GDM1 (cell line): ENCODE results near the gene PSMB7.

Experiments used
- DNase-seq: peaks from one replicate; lab custom pipeline; 2025; lab: John Stamatoyannopoulos, UW

Gene PSMB7

DNA sequence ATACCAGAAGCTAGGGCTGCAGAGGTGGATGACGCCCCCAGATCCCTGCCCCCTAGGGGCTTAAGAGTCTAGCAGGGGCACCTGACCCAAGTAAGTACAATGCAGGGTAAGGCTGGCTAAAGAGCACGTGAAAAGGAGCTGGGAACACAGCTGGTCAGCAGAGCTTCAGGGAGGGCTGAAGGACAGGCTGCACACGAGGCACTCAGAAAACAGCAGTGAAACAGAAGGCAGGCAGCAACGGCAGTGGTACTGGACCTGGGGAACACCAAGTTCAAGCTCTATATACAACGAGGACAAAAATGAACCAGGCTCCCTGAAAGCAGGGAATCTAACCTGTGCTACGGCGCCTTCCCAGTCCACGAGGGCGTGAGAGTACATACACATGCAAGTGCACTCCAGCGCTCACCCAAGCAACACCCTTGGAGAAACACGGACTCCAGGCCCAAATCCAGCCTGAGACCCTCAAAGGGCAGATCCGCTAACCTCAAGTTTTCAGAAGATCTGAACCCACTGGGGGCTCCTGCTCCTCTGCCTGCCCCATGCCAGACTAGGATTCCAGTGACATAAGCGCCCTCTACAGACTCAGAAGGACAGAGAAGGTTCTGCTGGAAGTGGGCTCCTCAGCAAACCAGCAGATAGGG lies 57.4 kb downstream of the PSMB7 start:
- DNase-seq, result no peak

DNA sequence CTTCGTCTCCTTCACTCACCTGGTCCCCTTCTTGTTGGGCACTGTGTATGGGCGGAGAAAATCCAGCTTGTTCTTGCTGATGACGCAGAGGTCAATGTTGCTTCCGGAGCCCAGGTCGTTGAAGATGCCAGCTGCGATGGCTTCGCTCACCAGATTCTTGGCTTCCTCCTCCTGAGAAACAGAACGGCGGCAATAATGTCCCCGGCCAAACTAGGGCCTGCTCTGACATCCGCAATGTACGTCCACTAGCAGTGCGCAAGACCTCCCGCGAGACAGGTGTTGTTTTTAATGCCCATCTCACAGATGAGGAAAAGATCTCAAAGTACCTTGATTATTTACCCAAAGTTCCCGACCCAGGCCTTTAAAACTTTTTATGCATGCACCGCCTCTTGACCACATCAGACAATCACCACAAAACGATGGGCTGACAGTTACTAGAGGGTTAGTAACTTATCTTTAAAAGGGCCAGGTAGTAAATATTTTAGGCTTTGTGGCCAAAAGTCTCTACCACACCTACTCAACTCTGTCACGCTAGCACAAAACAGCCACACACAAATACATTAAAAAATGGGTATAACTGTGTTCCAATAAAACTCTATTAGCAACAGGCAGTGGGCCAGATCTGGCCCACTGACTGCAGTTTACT lies 58.4 kb downstream of the PSMB7 start:
- no peak for DNase-seq

DNA sequence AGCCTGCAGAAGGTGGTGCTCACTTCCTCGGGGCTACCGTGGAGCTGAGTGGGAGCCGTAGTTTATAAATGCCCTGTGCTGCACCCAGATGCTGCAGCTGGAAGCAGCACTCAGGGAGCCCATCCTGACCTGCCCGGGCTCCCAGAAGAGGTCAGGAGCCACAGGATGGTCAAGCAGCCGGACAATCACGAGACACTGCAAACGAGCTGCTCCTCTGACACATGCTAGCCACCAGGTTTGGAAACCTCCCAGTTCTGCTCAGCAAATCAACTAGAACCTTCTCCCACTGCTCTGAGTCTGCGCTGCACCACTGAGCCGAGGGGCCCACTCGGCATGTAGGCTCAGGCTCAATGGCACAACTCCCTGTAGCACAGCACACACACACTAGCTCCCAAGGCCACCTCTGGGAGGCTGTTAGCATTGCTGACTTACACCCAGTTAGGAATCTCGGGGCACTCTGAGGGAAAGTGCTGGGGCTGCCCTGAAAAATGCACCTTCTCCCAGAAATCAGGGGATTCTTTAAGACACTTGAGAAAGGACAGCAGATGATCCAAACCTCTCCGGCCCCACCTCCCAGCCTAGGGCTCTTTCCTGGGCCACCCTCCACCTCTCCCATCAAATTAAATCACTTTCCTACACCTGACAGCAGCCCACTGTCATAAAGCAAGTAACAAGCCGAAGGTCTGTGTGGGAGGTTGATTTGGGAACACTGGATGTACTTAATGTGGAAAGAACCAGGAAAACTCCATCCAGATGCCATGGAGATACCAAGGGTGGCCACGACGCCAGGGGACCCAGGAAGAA lies 59.1 kb downstream of the PSMB7 start:
- no peak for DNase-seq

DNA sequence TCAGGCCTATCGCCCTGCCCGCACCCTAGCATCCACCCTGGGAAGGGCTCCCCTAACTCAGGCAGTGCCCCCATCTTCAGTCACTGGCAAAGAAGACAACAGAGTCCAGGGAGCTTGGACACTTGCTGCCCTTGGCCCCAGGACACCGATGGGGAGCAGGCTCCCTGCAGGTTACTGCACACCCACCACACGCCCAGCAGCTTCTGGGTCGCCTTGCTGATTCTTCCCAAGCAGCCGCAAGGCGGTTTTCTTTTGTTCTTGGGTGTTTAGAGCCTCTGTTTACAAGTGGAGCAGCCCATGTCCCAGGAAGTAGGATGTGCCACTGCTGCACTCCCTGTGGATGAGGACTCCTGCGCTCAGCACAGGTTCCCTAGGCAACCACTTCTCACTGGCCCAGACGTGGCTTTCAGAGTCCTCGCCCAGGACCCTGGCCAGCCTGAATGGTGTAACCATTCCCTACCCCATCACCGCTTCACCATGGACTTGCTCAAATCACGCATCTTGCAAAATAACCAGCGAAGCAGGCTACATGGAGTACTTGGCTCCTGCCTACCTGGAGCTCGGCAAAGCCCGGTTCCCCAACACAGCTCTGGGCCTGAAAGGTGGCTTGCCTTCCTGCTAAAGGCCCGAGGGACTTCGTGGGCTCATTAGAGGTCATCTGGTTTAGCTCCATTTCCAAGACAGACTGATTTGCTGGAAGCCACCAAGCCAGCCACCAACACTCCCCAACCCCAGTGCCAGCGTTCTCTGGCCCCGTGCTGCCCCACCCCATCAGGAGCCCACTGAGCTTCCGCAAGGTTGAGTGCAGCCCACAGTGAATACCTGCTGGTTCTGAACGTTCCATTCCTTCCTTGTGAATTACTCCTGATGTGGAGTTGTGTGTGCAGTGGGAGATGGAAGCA lies 60.0 kb downstream of the PSMB7 start:
- DNase-seq, result no peak

DNA sequence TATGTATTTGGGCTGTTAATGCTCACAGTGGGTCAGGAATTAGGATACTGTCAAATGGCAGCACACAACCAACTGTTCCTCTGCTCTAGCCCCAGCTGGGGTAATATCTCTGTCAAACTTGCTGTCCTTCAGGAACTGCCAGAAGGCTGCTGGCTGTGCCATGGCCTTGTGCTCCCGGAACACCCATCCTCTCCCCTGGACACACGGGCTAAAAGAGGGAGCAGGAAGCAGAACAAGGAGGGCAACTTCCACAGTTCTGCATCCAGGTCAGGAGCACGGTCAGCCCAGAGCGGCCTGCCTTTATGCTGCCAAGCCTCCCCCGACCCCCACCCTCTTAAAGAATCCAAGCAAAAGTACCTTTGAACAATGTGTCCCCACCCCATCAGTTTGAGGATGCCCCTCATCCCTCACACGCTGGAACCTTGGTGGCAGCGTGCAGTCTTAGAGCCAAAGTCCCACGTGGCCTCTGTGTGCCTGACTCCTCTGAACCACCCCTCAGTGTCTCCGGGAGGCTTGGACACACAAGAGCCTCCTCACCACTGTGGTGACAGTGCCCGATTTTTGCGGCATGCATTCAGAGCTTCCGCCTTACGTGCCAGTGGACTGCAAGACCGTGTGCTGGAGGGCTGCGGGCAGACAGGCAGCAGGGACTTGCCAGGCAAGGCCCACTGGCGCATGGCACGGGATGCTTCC lies 60.8 kb downstream of the PSMB7 start:
- no peak for DNase-seq

DNA sequence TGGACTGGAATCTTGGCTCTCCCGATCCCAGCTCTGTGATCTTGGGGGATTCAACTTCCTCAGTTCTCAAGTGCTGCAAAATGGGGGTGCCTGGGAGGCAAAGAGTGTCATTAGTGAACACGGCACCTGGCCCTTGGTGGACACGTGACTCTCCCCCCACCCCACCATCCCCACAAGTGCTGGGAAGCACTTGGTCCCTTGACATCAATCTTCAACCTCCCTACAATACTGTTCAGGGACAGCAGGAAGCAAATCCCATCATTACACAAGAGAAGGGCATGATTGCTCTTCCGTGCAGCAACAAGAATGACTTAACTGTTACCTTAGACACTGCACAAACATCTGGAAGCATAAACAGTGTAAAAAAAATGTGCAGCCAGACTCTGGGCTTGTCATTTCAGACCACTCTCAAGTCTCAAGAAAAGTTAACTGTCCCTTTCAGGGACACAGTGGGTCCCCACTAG lies 61.4 kb downstream of the PSMB7 start:
- no peak for DNase-seq

DNA sequence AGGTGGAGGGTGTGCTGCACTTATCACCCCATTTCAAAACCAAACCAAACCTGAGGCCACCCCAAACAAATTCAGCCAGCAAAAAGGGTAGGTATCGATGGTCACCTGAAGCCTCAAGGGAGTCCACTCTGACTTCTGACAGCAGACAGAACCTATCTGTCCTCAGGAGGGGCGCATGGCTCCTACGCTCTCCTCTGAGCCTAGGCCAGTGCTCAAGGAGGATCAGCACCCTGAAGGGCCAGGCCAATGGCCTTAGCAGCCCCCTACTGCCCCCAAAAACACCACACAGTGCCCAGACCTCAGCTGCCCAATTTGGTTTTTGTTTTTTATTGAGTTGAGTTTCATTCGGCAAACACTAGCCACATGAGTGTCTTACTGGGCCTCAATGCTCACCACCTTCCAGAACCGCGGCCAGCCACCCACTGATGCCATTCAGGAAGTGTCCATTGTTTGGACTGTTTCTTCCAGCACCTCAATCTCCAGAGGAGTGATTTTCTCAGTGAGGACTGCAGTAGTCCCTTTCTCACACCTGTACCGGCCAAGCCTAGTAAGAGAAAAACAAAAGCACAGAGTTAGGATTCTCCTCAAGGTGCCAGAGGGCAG lies 62.0 kb downstream of the PSMB7 start:
- no peak for DNase-seq

DNA sequence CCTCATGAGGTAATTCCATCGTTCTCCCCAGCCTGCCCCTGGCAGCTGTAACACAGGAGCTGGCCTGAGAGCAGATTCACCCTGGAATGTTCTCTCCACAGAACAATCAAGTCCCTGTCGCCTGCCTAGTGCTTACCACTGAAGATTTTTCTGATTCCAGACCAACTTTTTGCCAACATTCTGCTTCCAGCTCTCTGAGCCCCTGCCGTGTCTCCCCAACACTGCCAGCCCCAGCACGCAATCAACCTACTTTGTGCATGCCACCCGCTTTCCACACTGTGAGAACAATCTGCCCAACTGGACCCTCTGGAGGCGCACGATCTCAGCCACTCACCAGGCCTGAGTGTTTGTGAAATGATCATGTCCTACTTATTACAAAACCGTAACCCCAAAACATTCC lies 62.6 kb downstream of the PSMB7 start:
- no peak for DNase-seq

DNA sequence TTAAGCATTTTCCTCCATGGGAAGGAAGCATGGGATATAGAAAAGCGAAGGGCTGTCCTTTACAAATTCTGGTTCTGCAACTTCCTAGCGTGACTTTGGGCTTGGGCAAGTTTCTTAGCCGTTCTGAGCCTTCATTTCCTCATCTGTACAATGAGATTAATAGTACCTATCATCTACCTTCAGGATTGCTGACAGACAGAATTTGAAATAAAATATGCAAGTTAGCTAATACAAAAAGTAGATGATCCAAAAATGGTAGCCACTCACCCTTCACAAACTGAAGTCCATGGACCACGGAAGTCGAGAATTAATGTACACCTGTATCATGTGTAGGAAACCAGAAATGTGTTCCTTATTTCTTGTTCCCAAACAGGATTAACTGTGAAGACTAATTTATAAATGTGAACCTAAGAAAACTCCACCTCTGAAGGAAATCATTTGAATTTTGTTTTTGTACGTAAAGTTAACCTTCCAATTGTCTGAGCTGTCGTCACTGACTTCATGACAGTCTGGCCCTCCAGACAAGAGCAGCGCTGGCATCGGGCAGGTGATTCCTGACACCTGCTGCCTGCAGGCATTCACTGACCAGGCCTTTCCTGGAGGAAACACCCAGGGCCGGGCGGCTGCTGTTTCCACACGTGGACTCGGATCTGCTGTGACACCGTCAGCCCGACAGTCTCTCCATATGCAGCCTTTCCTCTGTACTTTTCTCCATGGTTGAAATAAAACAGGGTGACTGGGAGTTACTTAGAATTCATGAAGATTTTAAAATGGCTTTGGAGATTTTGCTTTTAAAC lies 63.4 kb downstream of the PSMB7 start:
- DNase-seq, result no peak

DNA sequence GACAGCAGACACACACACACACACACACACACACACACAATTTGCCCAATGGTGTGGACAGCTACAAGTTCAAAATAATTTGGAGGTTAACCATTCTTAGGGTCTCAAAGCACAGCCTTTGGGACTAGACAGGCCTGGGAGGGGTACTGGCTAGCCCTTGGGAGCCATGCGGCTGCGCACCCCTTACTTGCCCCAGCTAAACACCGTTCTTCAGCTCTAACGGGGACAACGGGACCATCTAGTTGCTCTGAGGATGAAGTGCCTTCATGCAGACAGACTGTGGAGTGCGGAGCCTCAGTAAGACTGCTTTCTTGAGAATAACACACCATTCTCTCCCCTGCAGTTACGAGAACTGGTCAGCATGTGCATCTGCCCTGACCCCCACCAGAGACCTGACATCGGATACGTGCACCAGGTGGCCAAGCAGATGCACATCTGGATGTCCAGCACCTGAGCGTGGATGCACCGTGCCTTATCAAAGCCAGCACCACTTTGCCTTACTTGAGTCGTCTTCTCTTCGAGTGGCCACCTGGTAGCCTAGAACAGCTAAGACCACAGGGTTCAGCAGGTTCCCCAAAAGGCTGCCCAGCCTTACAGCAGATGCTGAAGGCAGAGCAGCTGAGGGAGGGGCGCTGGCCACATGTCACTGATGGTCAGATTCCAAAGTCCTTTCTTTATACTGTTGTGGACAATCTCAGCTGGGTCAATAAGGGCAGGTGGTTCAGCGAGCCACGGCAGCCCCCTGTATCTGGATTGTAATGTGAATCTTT lies 64.6 kb downstream of the PSMB7 start:
- DNase-seq, result no peak

DNA sequence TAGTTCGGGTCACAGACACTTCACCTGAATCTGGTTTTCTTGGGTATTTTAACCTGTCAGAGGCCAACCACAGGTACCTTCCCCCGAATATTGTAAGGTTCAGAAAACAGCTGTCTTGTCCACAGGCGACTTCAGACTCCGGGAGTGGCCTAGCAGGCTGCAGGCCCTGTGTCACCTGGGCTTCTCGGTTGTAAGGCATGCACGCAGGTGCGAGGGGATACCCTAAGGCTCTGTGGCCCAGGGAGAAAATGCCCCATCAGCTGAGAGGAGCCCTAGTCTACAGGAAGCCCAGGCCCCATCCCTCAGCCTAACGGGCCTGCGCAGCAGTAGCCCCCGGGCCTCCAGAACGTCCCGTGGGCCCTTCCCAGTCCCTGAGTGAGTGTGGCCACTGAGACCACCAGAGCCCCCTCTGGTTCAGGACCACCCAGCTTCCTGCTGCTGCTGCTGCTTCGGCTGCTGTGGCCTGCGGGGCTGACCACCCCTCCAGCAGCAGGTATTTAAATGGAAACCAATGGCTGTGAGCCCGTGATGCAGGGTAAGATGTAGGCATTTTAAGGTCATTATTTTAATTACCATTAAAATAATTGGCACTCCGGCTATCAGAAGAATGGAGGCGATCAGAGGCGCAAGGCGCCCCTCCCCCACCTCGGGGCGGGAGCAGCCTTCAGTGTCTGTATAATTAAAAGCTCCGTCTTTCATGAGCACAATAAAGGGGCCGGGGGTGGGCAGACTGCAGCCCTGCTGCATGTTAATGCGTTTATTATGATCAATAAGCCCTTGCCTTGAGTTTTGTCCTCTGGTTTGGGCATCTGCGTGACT lies 65.4 kb downstream of the PSMB7 start:
- DNase-seq, result no peak

DNA sequence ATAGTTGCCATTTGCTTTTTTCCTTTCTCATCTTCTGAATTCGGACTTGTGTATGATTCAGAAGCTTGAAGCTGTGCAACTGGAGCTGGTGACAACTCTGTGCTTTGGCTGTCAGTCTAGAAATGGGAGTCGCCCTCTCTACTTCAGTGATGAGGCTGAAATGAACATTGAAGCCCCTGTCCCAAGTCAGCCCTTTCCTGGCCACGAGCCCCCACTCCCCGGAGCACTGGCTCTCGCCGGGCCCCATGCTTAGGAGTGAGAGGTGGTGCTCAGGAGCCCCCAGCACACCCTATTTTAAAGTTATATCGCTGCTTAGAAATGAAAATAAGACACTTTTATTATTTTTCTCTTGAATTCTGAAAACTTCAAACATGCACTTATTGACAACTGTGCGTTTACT lies 66.0 kb downstream of the PSMB7 start:
- DNase-seq, result no peak

DNA sequence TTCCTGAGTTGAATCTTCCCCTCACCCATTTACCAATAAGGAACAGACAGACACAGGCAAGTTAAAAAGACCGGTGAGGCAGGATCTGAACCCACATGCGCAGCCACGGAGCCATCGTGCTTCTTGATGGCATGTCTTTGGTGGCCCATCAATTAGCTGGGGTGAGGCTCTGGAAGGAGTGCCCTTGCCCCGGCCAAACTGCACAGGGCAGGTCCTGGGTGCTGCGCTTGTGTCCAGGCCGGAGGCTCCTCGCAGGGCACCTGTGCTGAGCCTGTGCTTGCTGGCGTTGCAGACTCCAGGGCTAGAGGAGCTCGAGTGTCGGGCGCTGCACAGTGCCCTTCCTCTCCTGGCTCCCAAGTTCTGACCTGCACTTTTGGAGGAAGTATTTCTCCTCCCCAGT lies 66.4 kb downstream of the PSMB7 start:
- no peak for DNase-seq

DNA sequence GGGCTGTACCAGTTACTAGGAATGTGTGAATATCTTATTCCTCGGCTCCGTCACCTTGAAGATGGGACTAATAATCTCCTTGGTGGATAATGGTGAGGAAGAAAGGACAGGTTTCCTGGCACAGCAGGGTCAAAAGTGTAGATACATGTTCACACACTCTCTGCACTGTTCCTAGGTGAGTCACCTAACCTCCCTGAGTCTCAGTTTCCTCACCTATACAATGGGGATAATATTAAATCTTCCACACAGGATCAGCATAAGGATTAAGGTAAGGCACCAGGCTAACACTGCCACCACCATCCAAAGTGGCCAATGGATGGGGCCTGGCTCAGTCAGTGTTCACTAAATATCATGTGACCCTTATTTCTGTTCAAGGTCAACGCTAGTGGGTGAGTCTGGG lies 66.9 kb downstream of the PSMB7 start:
- no peak for DNase-seq

DNA sequence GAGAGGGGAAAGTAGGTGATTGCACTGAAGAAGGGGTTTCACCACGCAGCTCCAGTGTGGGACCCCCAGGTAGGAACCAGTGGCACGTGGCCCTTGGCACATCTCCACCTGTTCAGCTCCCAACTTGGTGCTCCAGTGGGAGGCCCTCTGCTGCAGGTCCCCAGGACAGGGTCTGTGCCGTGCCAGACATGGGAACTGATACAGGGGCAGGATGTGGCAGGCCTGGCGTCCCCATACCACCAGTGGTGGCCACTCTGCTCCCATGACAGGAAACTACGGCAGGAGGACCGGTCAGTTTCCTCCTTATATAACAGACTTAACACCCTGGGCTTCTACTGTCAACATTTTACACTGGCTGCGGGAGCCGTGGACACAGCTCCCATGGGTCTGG lies 67.3 kb downstream of the PSMB7 start:
- DNase-seq, result no peak

DNA sequence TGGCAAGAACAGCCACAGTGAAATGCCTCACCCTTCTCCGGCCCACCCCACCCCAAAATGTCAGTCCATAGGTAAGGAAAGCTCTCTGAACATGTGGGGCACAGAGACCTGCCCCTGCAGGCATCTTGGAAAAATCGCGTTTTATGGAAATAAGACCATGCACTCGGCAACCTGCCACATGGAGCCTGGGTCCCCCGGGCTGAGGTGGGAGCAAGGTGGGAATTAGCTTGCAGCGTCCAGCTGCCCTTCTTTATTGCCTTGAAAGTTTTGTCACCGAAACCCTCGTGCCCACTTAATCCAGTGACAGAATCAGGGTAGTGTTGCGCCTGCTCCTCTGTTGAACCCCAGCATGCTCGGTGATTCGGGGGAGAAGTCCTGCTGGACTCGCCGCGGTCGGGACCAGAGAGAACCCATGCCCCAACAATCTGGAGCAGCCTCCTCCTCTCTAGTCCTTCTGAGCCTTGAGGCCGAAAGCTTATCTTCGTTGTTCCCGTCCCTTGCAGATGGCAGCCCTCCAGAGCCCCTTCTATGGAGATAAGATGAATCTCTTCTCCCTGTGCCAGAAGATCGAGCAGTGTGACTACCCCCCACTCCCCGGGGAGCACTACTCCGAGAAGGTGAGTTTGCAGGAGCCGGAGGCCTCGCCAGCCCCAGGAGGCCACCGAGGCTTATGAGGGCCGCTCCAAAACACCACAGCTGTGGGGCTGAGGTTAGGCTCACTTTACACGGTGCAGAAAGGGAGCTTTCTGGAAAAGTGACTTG lies 67.9 kb downstream of the PSMB7 start:
- DNase-seq, result no peak

DNA sequence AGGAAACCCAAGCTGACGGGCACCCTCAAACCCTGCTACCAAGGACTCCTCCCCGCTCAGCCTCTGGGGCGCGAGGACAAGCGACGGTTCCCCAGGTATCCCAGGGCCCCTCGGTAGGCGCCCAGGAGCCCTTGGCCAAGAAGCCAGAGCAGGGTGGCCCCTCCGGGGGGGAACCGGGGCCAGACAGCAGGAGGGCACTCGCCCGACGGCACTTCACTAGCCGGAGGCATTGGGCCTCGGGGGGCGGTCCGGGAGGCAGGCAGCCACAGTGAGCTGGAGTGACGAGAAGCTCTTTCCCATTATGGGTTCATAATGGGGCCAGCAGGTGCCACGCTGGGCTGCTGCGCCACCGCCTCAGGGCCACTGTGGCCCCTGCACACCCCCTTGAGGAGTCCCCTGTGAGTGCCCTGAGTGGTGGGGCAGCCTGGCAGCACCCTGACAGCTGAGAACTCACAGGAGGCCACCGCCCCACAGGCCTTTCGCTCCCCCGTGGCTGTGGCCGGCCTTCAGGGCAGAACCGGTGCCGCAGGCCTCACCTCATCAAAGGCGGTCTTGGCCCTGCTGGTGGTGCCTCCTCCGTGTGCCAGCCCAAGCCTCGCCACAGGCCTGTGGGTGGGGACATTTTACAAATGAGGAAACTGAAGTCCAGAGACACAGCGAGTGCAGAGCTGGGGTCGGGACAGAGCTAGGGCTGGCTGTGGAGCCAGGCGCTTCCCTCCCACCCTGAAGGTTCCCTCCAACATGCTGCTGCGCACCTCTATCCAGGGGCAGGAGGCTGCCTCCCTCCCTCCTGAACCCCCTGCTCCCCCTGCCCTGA lies 68.7 kb downstream of the PSMB7 start:
- DNase-seq, result no peak
